Mucosa of descending colon (tissue), 3 donors: ENCODE measurements around the gene LYRM4. TPM values are rescaled to one million over a fixed set of nuclear protein-coding genes. Genes with fewer than 3 reads are reported as not detected.
A peak's percentile ranks its signal among the peaks of the same experiment; 100 is the strongest.

Experiments
- ATAC-seq: fragments of 200-7000 bp; cut with Tn5 transposase; one replicate; pipeline ENCODE4 v1.9.1; 2020; ENCODE audit warnings: mild to moderate bottlenecking, moderate library complexity
- DNase-seq, 3 donors: peaks; one replicate each; pipeline ENCODE4 v3.0.0-alpha.2; 2020
- H3K36me3 ChIP-seq: fragments of 200-600 bp; one replicate; pipeline ENCODE4 v1.8.0; 2021; ENCODE audit warnings: low read depth, mild to moderate bottlenecking
- H3K4me1 ChIP-seq: fragments of 200-600 bp; one replicate; pipeline ENCODE4 v1.8.0; 2021; ENCODE audit warnings: low read depth, mild to moderate bottlenecking
- H3K4me3 ChIP-seq: fragments of 200-600 bp; one replicate; pipeline ENCODE4 v1.8.0; 2021; ENCODE audit warnings: mild to moderate bottlenecking
- H3K9me3 ChIP-seq: fragments of 200-600 bp; one replicate; pipeline ENCODE4 v1.8.0; 2021; ENCODE audit warnings: mild to moderate bottlenecking
- CTCF ChIP-seq: fragments of 200-600 bp; IDR thresholded peaks from one replicate; pipeline ENCODE4 v1.8.0; 2022; ENCODE audit warnings: antibody characterized with exemption, mild to moderate bottlenecking
- intact Hi-C, 2 donors: fragments of 100-400 bp; cut with DNase I in 1 of 2; cut with micrococcal nuclease in 1 of 2; formaldehyde crosslinking; loops; one replicate each; pipeline versions ENCODE4 v1.11.0 to v1.11.1; 2022; cut with DNase I, micrococcal nuclease
- total RNA-seq, 3 donors: library from RNA; stranded (reverse); fragmentation: NEBNext Ultra II Directional in 2 of 3; extraction: Animal tissue kit (Norgen Biotek cat#: 25700) in 2 of 3; gene quantifications; one replicate each; pipeline versions ENCODE4 v1.2.1 to v1.2.4, GENCODE V29; 2021 to 2023
- donor health status: DM: no; HTN: no; CAD: no; lungs with moderate emphysema.
- donor health status: DM: no; HTN: no; CAD: no.
- donor health status: DM: no; HTN: yes; CAD: no.

LYRM4 gene
- total RNA-seq, 3 donors from 2014 or later, result 13.6 to 19.8 (median 13.9) TPM

- no peak overlapping the region for H3K4me3 ChIP-seq
- TF ChIP-seq CTCF, result peak; percentile 54
- H3K9me3 ChIP-seq, result no peaks in the 10 kb centered on the region
- DNase-seq (peak; percentile 51 to 77 (median 67)), ATAC-seq (peak; percentile 94)
- intact Hi-C loops, result no loop called here
- no peaks in the 10 kb centered on the region for H3K36me3 ChIP-seq
- peaks cover 4% of the 10 kb centered on the region for H3K4me1 ChIP-seq
Observed at GRCh38 chr6:5302995-5303622, 42.4 kb upstream of the LYRM4 start.

GRCh38 chr6:5302220-5302946 is 41.6 kb upstream of the LYRM4 start:
- Histone ChIP-seq H3K36me3 (no peaks in the 10 kb centered on the region), H3K9me3 (no peaks in the 10 kb centered on the region), H3K4me1 (peaks cover 4% of the 10 kb centered on the region), H3K4me3 (no peak overlapping the region)
- no peak for DNase-seq
- TF ChIP-seq CTCF, result no peak
- intact Hi-C loops, result no loop called here
- ATAC-seq, result no peak

- Histone ChIP-seq H3K9me3 (no peaks in the 10 kb centered on the region), H3K4me1 (no peaks in the 10 kb centered on the region), H3K4me3 (no peak overlapping the region), H3K36me3 (no peaks in the 10 kb centered on the region)
- DNase-seq, result no peak
- intact Hi-C loops, result no loop called here
- TF ChIP-seq CTCF, result no peak
- ATAC-seq, result no peak
Observed at GRCh38 chr6:5300206-5300764, 39.5 kb upstream of the LYRM4 start.

- ATAC-seq (no peak), DNase-seq (no peak)
- Histone ChIP-seq H3K4me3 (no peak overlapping the region), H3K9me3 (no peaks in the 10 kb centered on the region), H3K36me3 (no peaks in the 10 kb centered on the region), H3K4me1 (peaks cover 9% of the 10 kb centered on the region)
- TF ChIP-seq CTCF, result no peak
- intact Hi-C loops, result no loop called here
Observed at GRCh38 chr6:5295623-5296022, 34.9 kb upstream of the LYRM4 start.

- intact Hi-C loops, result no loop called here
- no peak for DNase-seq
- H3K4me1 ChIP-seq, result peaks cover 9% of the 10 kb centered on the region
- TF ChIP-seq CTCF, result no peak
- no peaks in the 10 kb centered on the region for H3K9me3 ChIP-seq
- ATAC-seq, result peak; percentile 27
- no peaks in the 10 kb centered on the region for H3K36me3 ChIP-seq
- H3K4me3 ChIP-seq, result no peak overlapping the region
Observed at GRCh38 chr6:5294392-5295211, 33.9 kb upstream of the LYRM4 start.
